GM23248 (cell line): ENCODE results near the gene ACOT7.

Experiments
- EZH2 ChIP-seq: fragments of 200-600 bp; sonication (generic); IDR thresholded peaks from 2 replicates; pipeline ENCODE4 v1.6.1; 2018; ENCODE audit warnings: antibody characterized with exemption, mild to moderate bottlenecking; ENCODE audit not compliant: insufficient read depth, poor library complexity, severe bottlenecking
- EZH2phosphoT487 ChIP-seq: fragments of 200-600 bp; sonication (generic); IDR thresholded peaks from 2 replicates; pipeline ENCODE4 v1.6.1; 2018; ENCODE audit warnings: antibody characterized with exemption, moderate library complexity, mild to moderate bottlenecking, low read depth; ENCODE audit not compliant: insufficient read depth

DNA sequence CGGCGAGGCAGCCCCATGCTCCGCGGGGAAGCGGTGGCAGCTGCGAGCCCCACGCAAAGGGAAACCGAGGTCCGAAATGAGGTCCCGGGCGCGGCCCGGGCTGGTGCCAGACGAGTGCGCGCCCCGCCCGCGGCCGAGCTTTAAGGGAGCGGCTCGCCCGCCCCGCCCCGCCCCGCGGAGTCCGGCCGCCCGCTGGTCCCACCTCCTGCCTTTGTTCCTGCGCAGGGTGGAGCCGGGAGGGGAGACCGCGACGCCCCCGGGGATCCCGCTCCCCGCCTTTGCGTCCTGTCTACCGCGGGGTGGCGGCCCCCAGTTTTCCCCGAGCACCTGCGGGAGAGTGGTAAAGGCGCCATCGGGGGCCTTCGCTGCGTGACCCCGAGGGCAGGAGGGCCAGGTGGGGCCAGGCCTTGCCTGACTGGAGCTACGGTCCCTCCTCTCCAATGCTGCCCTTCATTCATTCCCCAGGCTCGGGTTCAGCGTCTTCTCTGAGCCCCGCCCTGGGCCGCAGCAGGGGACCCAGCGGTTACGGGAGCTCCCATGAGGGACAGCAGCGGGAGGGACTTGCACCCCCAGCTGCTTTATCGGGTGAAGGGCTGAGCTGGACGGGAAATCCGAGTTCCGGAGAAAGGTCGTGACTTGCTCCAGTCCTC, 26.4 kb upstream of the ACOT7 start, which contains the start of gene HES2:
- TF ChIP-seq EZH2phosphoT487 (no peak), EZH2 (peak; percentile 89)
